GM13977 (cell line): Measurements from ENCODE around the gene HTR2A.

Source experiments
- DNase-seq: peaks from one replicate; pipeline ENCODE4 v3.0.0; 2012; ENCODE audit warnings: low spot score
- CTCF ChIP-seq: IDR thresholded peaks from 2 replicates; pipeline ENCODE4 v1.5.1; 2012; ENCODE audit warnings: mild to moderate bottlenecking, control low read depth; ENCODE audit not compliant: insufficient read depth; ENCODE audit errors: extremely low read depth, missing control alignments
- in situ Hi-C: fragments of 300-500 bp; cut with MboI; formaldehyde crosslinking; loops from one replicate; pipeline ENCODE4 v1.12.0; 2022; ENCODE audit warnings: low sequenced_read_pairs, low pct_unique_long_range_greater_than_20kb, mixed read lengths, inconsistent platforms; ENCODE audit not compliant: unreplicated experiment

HTR2A gene

GRCh38 chr13:46913757-46914156 is 16.9 kb upstream of the HTR2A start:
- DNase-seq: no peak

GRCh38 chr13:46909042-46909441 is 12.2 kb upstream of the HTR2A start:
- no peak for TF ChIP-seq CTCF
- in situ Hi-C loops: no loop called here
- DNase-seq: no peak

More at GRCh38 chr13:46913757-46914156, 16.9 kb upstream of the HTR2A start:
- in situ Hi-C loops: no loop called here
- no peak for TF ChIP-seq CTCF

- TF ChIP-seq CTCF: no peak
- in situ Hi-C loops: no loop called here
- no peak for DNase-seq
These were observed 11.6 kb upstream of the HTR2A start for GRCh38 chr13:46908501-46908900.

GRCh38 chr13:46906405-46906804 is 9.6 kb upstream of the HTR2A start:
- TF ChIP-seq CTCF: no peak
- in situ Hi-C loops: no loop called here

GRCh38 chr13:46905249-46905648 is 8.4 kb upstream of the HTR2A start:
- in situ Hi-C loops: no loop called here
- TF ChIP-seq CTCF: peak; percentile 58
- no peak for DNase-seq

More at GRCh38 chr13:46906405-46906804, 9.6 kb upstream of the HTR2A start:
- no peak for DNase-seq

GRCh38 chr13:46903748-46904147 is 6.9 kb upstream of the HTR2A start:
- DNase-seq: no peak
- in situ Hi-C loops: no loop called here
- TF ChIP-seq CTCF: no peak

- TF ChIP-seq CTCF: no peak
- DNase-seq: no peak
- in situ Hi-C loops: no loop called here
These were observed 4.9 kb upstream of the HTR2A start for GRCh38 chr13:46901721-46902120.
